HG03039 (cell line): ENCODE data around the gene CADM2.

ENCODE experiments used
- ATAC-seq: cut with Tn5 transposase; IDR thresholded peaks from one replicate; pipeline ENCODE4 v1.9.1; 2021; ENCODE audit warnings: mild to moderate bottlenecking, moderate library complexity; ENCODE audit not compliant: unreplicated experiment

CADM2 gene

DNA sequence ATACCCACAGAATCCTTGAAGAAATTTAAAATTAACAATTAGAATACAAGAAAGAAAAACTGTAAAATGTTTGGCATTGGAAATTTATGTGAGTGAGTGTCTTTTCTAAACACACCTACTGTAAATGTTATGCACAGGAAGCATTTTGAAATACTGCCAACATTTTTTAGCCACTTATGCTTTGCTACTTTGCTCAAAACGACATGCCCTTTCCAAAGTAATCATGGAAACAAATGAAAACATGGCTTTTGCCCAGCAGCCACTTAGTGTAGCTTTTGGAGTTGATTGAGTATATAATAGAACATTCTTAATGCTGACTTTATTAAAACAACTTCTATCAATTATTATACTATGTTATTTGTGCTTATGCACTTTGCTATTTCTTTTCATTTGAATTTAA lies 823.0 kb downstream of the CADM2 start:
- no peak for ATAC-seq

DNA sequence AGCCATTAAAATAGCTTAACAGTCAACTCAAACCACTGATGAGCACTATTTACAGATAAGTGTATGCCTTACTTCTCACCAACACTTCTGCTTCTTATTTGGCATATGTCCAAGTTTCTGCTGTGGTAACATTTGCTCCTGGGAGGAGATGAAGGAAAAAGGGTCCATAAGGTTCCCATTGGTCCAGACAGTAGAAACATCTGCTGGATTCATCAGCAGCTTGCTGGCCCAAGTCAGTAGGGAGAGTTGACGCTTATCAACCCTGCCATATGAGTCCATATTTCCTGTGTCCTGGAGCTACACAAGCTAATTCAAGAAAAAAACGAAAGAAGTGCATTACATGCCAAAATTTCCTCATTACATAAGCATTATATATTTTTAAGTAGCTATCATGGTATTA lies 824.5 kb downstream of the CADM2 start:
- no peak for ATAC-seq

- no peak for ATAC-seq
Observed at GRCh38 chr3:85785766-85786165, 827.0 kb downstream of the CADM2 start.

GRCh38 chr3:85790445-85791030 lies 831.7 kb downstream of the CADM2 start:
- no peak for ATAC-seq

DNA sequence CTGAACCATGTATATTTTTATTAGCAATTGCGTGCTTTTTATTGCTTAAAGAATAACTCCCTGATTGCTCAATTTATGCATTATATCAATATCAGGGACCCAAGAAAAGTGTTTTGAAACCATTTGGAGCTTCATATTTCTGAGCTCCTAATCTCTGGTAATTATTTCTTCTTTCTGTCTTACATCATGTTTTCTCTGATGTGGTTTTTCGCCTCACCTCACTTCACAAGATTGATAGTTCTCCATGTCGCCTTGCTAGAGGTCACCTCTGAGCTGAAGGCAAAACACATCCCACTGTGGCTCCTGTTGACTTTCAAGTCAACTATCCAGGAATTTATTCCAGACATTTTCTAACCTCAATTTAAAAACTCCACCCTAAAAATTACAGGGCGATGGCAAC lies 837.4 kb downstream of the CADM2 start:
- no peak for ATAC-seq

DNA sequence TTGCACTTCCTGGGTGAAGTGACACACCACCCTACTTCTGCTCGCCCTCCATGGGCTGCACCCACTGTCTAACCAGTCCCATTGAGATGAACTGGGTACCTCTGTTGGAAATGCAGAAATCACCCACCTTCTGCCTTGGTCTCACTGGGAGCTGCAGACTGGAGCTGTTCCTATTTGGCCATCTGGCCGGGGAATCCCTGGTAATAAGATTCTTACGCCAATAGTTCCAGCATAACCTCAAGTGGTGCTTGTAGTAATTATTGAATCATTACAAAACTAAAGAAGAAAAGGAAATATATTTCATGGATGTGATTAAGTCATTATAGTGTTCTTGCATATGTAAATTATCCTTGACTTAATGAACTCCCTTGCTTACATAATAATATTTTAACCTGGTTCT lies 841.9 kb downstream of the CADM2 start:
- ATAC-seq: no peak

GRCh38 chr3:85801955-85802354 lies 843.2 kb downstream of the CADM2 start:
- ATAC-seq: no peak

- no peak for ATAC-seq
Observed at GRCh38 chr3:85808755-85809154, 850.0 kb downstream of the CADM2 start.

DNA sequence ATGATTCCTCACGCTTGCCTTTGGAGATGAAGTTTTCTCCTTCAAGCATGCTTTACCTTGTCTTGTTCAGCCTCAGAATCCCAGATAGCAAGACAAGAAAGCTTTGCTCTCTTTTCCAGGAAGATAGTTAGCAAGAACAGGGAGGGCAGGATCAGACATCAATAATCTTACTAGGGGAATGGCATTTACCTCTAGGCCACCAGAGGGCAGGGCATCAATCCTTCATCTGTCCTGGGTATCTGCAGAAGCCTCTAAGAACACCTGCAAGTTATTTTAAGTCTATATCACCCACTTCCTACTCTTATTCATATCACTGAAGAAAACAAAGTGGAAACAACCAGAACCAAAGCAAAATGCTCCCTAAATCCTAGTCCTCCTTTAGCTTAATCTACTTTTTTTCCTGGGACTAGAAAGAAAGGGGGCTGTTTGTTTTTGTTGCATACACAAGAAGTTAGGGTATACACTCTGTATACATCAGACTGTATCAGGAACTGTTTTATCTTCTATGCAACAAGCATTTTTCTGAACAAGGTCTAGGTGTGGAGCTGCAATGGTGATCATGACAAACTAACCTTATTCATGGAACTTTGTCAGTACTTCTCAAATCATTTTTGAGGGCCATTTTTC lies 862.5 kb downstream of the CADM2 start:
- ATAC-seq: peak; percentile 71

- no peak for ATAC-seq
Observed at GRCh38 chr3:85835857-85836440, 877.2 kb downstream of the CADM2 start.

DNA sequence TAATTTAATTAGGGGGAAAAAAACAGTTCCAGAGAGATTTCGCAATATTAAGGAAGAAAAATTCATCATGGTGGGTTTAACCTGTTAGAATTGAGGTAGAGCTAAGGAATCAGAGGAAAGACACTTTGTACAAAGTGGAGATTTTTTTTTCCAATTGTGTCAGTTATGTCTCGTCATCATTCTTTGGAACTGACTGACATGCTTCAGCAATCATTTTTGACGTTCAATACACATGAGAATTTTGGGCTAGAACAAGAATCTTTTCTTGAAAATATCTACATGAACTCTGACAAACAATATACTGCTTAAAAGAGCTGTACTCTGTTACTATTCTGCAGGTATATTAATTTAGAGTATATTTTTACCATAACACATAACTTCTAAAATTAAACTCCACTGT lies 878.6 kb downstream of the CADM2 start:
- ATAC-seq: no peak

DNA sequence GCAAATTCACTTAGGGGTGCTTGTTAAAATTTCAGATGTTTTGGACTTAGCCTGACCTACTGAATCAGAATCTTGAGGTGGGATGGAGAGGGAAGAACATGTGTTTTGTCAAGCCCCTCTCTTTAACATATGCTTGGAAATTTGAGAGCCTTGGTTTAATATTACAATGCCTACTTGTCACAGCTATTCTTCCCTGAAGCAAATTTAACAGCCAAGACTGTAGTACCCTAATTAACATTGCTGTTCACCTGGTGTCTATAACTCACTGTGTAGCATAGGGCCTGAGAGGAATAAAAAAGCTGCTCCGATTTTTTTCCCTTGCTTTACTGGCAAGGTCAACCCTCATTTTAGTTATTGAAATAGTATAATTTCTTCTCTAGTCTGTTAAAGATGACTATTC lies 880.1 kb downstream of the CADM2 start:
- ATAC-seq: no peak

GRCh38 chr3:85842081-85842480 lies 883.3 kb downstream of the CADM2 start:
- ATAC-seq: no peak

DNA sequence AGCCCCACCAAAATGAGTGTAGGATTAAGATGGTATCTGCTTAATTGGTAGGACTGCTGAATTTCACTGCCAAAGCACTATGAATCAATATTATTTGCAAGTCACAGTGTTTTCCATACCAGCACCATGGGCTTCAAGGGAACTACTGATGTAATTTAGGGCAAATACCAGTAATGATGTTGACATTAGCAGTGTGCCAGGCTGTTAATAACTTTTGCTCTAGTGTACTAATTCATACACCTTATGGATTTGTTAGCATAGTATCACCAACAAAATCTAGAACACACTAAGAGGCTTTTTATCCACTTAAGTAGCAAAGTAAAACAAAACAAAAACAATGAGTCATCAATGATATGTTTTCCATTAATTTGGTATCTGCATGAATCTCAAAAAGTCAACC lies 888.2 kb downstream of the CADM2 start:
- ATAC-seq: no peak

DNA sequence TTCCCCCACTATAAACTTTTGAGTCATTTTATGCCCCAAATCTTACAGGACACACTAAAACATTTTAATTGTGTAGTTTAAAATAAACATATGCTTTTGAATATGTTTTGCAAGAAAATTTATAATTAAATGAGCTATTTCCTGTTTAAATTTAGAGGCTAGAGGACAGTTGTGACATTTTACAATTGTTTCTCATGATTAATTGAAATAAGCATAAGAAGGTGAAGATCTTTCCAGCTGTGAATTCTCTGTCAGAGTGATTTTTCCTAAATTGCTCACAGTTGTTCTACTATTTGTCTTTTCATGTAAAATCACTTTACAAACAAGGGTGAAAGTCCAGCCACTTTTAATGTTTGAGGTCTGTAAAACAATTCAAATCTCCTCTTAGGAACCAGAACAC lies 892.3 kb downstream of the CADM2 start:
- ATAC-seq: no peak

GRCh38 chr3:85853805-85854204 lies 895.0 kb downstream of the CADM2 start:
- no peak for ATAC-seq

- ATAC-seq: no peak
Observed at GRCh38 chr3:85862893-85863455, 904.2 kb downstream of the CADM2 start.

GRCh38 chr3:85864896-85865295 lies 906.1 kb downstream of the CADM2 start:
- no peak for ATAC-seq

GRCh38 chr3:85867072-85867471 lies 908.3 kb downstream of the CADM2 start:
- ATAC-seq: no peak

DNA sequence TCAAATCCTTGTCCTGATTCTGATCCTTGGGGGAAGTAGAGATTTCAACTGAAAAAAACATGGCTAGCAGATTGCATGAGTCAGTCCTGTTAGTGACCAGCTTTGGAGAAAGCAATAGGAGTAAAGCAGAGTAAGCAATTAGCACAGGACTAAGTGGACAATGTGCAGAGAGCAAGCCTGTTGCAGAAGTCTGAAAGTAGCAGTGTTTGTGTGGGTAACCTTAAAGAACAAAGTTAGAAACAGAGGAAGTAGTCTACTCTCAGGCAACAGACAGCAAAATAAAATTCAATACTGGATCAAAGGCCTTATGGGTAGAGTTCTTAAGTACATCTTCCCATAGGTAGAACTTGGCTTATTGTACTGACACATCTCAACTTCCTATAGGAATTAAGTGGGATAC lies 916.8 kb downstream of the CADM2 start:
- ATAC-seq: no peak

GRCh38 chr3:85877631-85878030 lies 918.8 kb downstream of the CADM2 start:
- ATAC-seq: no peak

DNA sequence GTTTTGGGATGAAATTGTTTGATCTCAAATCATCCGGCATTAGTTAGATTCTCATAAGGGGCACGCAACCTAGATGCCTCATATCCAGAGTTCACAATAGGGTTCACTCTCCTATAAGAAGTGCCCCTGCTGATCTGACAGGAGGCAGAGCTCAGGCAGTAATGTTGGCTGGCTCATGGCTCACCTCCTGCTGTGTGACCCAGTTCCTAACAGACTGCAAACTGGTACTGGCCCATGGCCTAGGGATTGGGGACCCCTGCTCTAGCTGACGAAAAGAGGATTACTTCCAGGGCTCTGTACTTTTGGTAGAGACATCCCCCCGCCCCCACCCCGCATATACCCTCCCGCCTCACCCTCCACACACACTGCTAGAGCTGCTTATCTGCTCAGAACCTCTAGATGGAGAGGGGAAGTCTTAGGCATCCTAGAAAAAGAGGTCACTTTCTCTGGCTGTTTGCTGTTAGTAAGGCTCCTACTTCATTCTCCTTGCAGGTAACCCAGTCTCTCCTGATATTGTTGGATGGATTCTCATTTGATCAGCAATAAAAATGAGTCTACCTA lies 923.1 kb downstream of the CADM2 start:
- ATAC-seq: no peak
